GM23338 (cell line): ENCODE measurements around the gene ATP8B4. TPM values are rescaled to one million over a fixed set of nuclear protein-coding genes. Genes with fewer than 3 reads are reported as not detected.

ENCODE experiments used
- ATAC-seq: fragments of 200-7000 bp; cut with Tn5 transposase; 3 replicates; pipeline ENCODE4 v1.9.1; 2020
- DNase-seq: peaks from one replicate; pipeline ENCODE4 v3.0.0-alpha.2; 2015; ENCODE audit warnings: low spot score
- H2AFZ ChIP-seq: fragments of 200-600 bp; sonication (generic); 2 replicates; pipeline ENCODE4 v1.8.0; 2016; ENCODE audit warnings: antibody characterized with exemption, mild to moderate bottlenecking, moderate library complexity
- H3F3A ChIP-seq: fragments of 200-600 bp; sonication (generic); replicated peaks from 2 replicates; pipeline ENCODE4 v1.8.0; 2017; ENCODE audit warnings: antibody characterized with exemption, mixed run types, low read depth
- H3K27ac ChIP-seq: fragments of 200-600 bp; sonication (generic); 2 replicates; pipeline ENCODE4 v1.6.1; 2016; ENCODE audit warnings: low read depth
- H3K27me3 ChIP-seq: fragments of 200-600 bp; sonication (generic); 2 replicates; pipeline ENCODE4 v1.8.0; 2016; ENCODE audit warnings: mild to moderate bottlenecking, mixed run types, moderate library complexity; ENCODE audit not compliant: insufficient read depth
- H3K36me3 ChIP-seq: fragments of 200-600 bp; sonication (generic); 2 replicates; pipeline ENCODE4 v1.8.0; 2016; ENCODE audit warnings: mild to moderate bottlenecking; ENCODE audit not compliant: insufficient read depth
- H3K4me1 ChIP-seq: fragments of 200-600 bp; sonication (generic); 2 replicates; pipeline ENCODE4 v1.8.0; 2016; ENCODE audit warnings: mild to moderate bottlenecking, moderate library complexity; ENCODE audit not compliant: insufficient read depth
- H3K4me2 ChIP-seq: fragments of 200-600 bp; sonication (generic); 2 replicates; pipeline ENCODE4 v1.7.1; 2017; ENCODE audit warnings: mixed run types
- H3K4me3 ChIP-seq: fragments of 200-600 bp; sonication (generic); 2 replicates; pipeline ENCODE4 v1.6.1; 2016; ENCODE audit warnings: mixed run types
- H3K79me2 ChIP-seq: fragments of 200-600 bp; sonication (generic); replicated peaks from 2 replicates; pipeline ENCODE4 v1.8.0; 2017; ENCODE audit warnings: mild to moderate bottlenecking; ENCODE audit not compliant: insufficient read depth
- H3K9me2 ChIP-seq: fragments of 200-600 bp; sonication (generic); 2 replicates; pipeline ENCODE4 v1.8.0; 2017; ENCODE audit not compliant: insufficient read depth
- H4K20me1 ChIP-seq: fragments of 200-600 bp; sonication (generic); replicated peaks from 2 replicates; pipeline ENCODE4 v1.8.0; 2017; ENCODE audit warnings: mild to moderate bottlenecking; ENCODE audit not compliant: insufficient read depth
- H3K27ac Mint-ChIP-seq: 2 replicates; pipeline ENCODE4 v1.8.0; 2020; ENCODE audit warnings: inconsistent platforms, mild to moderate bottlenecking, moderate library complexity, mixed read lengths
- H3K27me3 Mint-ChIP-seq: 3 replicates; pipeline ENCODE4 v1.8.0; 2022; ENCODE audit warnings: low read depth, mild to moderate bottlenecking, moderate library complexity, mixed read lengths, inconsistent platforms; ENCODE audit not compliant: insufficient read depth, poor library complexity
- H3K36me3 Mint-ChIP-seq: 3 replicates; pipeline ENCODE4 v1.8.0; 2021; ENCODE audit warnings: low read depth, mild to moderate bottlenecking, inconsistent platforms, moderate library complexity, mixed read lengths
- H3K4me1 Mint-ChIP-seq: 3 replicates; pipeline ENCODE4 v1.8.0; 2020; ENCODE audit warnings: mild to moderate bottlenecking, inconsistent platforms, mixed read lengths
- H3K4me3 Mint-ChIP-seq: 3 replicates; pipeline ENCODE4 v1.8.0; 2021; ENCODE audit warnings: moderate library complexity, mild to moderate bottlenecking, inconsistent platforms, mixed read lengths
- H3K9me3 Mint-ChIP-seq: 3 replicates; pipeline ENCODE4 v1.8.0; 2020; ENCODE audit warnings: moderate library complexity, mild to moderate bottlenecking, inconsistent platforms, mixed read lengths
- EZH2 ChIP-seq: fragments of 200-600 bp; sonication (generic); IDR thresholded peaks from one replicate; pipeline ENCODE4 v1.8.0; 2017; ENCODE audit warnings: antibody characterized with exemption, mild to moderate bottlenecking, low read depth; ENCODE audit not compliant: unreplicated experiment
- JUNB ChIP-seq: IDR thresholded peaks from one replicate; pipeline ENCODE4 v1.6.1; 2016; ENCODE audit warnings: antibody characterized with exemption; ENCODE audit not compliant: unreplicated experiment
- POLR2AphosphoS5 ChIP-seq: IDR thresholded peaks from 2 replicates; pipeline ENCODE4 v1.6.1; 2016; ENCODE audit warnings: antibody characterized with exemption, low read depth
- ZNF331 ChIP-seq: fragments of 250-450 bp; sonication (Bioruptor Pico); IDR thresholded peaks from 2 replicates; pipeline ENCODE4 v1.5.0; 2020; ENCODE audit warnings: low read depth, mild to moderate bottlenecking, moderate library complexity
- ZNF462 ChIP-seq: fragments of 250-450 bp; sonication (Bioruptor Pico); IDR thresholded peaks from 2 replicates; pipeline ENCODE4 v1.5.0; 2020; ENCODE audit warnings: mild to moderate bottlenecking, moderate library complexity
- polyA plus RNA-seq: library from polyadenylated mRNA; unstranded; fragments of >200 nt; fragmentation: Nextera tagmentation; extraction: Ambion mirVana; gene quantifications from 2 replicates; pipeline ENCODE4 v1.2.1, GENCODE V29; 2016
- total RNA-seq: library from RNA; depleted of rRNA; stranded (reverse); fragments of >200 nt; shearing (Covaris generic); gene quantifications from 2 replicates; pipeline ENCODE4 v1.2.3, GENCODE V29; 2014
- TF ChIP-seq, protein P1 (sequence below): IDR thresholded peaks from one replicate; pipeline ENCODE4 v1.6.1; 2018; ENCODE audit warnings: antibody characterized with exemption; ENCODE audit not compliant: unreplicated experiment

ATP8B4 gene
- total and polyA plus RNA-seq, 2 experiments from 2014 or later: 0.24 TPM; not detected in 1

GRCh38 chr15:50044406-50044805, 74.6 kb downstream of the ATP8B4 start (continued):
- TF ChIP-seq ZNF462 (CRISPR knock-in tag): no peak
- TF ChIP-seq, protein P1, sequence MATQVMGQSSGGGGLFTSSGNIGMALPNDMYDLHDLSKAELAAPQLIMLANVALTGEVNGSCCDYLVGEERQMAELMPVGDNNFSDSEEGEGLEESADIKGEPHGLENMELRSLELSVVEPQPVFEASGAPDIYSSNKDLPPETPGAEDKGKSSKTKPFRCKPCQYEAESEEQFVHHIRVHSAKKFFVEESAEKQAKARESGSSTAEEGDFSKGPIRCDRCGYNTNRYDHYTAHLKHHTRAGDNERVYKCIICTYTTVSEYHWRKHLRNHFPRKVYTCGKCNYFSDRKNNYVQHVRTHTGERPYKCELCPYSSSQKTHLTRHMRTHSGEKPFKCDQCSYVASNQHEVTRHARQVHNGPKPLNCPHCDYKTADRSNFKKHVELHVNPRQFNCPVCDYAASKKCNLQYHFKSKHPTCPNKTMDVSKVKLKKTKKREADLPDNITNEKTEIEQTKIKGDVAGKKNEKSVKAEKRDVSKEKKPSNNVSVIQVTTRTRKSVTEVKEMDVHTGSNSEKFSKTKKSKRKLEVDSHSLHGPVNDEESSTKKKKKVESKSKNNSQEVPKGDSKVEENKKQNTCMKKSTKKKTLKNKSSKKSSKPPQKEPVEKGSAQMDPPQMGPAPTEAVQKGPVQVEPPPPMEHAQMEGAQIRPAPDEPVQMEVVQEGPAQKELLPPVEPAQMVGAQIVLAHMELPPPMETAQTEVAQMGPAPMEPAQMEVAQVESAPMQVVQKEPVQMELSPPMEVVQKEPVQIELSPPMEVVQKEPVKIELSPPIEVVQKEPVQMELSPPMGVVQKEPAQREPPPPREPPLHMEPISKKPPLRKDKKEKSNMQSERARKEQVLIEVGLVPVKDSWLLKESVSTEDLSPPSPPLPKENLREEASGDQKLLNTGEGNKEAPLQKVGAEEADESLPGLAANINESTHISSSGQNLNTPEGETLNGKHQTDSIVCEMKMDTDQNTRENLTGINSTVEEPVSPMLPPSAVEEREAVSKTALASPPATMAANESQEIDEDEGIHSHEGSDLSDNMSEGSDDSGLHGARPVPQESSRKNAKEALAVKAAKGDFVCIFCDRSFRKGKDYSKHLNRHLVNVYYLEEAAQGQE: no peak
- no peak for TF ChIP-seq JUNB
- no peak for TF ChIP-seq ZNF331 (CRISPR knock-in tag)
- TF ChIP-seq POLR2AphosphoS5: no peak

- Mint-ChIP-seq H3K4me1 (no peaks in the 10 kb centered on the region), H3K4me3 (no peak overlapping the region)
- TF ChIP-seq EZH2 (no peak), ZNF462 (CRISPR knock-in tag) (no peak), JUNB (no peak)
Measured at GRCh38 chr15:50042775-50043174, 76.3 kb downstream of the ATP8B4 start.

More at GRCh38 chr15:50042775-50043174, 76.3 kb downstream of the ATP8B4 start:
- Histone ChIP-seq H3K79me2 (no peaks in the 10 kb centered on the region), H3K9me2 (0 out of 2 replicates have a peak, but pooled peaks cover 18% of the 10 kb centered on the region), H3K4me1 (no peaks in the 10 kb centered on the region), H3F3A (no peaks in the 10 kb centered on the region), H3K4me2 (no peak overlapping the region), H2AFZ (no peak overlapping the region), H3K4me3 (no peak overlapping the region), H3K36me3 (no peaks in the 10 kb centered on the region), H3K27ac (no peak overlapping the region), H3K27me3 (no peaks in the 10 kb centered on the region), H4K20me1 (no peaks in the 10 kb centered on the region)
- ATAC-seq (no peak), DNase-seq (no peak)
- peaks cover 10% of the 10 kb centered on the region for H3K9me3 Mint-ChIP-seq
- H3K27ac Mint-ChIP-seq: no peak overlapping the region
- H3K27me3 Mint-ChIP-seq: no peaks in the 10 kb centered on the region
- peaks cover 8% of the 10 kb centered on the region; the same call in 1 of the 3 replicates for H3K36me3 Mint-ChIP-seq
